K562 (cell line): Measurements from ENCODE around the gene GNB5. TPM values are rescaled to one million over a fixed set of nuclear protein-coding genes. Genes with fewer than 3 reads are reported as not detected.

ENCODE experiments used
- ATAC-seq: fragments of 200-7000 bp; cut with Tn5 transposase; 3 replicates; pipeline ENCODE4 v1.9.1; 2020; ENCODE audit warnings: moderate library complexity
- BruUV-seq: library from RNA; stranded (reverse); fragments of 400-500 nt; replicated peaks from 2 replicates; lab custom pipeline; 2021; lab: Mats Ljungman, UMichigan
- CTCF ChIA-PET: fragments of 300-600 bp; formaldehyde crosslinking; extraction: SDS; loops from one replicate; lab custom pipeline; 2021; ENCODE audit warnings: low intra/inter-chr PET ratio; lab: Yijun Ruan, JAX
- POLR2A ChIA-PET: fragments of 300-600, 350-650 bp; sonication (Branson Sonifier 250); formaldehyde crosslinking; extraction: SDS; loops from one replicate; lab custom pipeline; 2021; ENCODE audit warnings: antibody characterized with exemption, inconsistent platforms; lab: Yijun Ruan, JAX
- DNase-seq, 4 experiments: peaks; one replicate each; pipeline versions ENCODE4 v3.0.0 to v3.0.0-alpha.2; 2011 to 2018; ENCODE audit warnings: low spot score in 3 of 4, mixed read lengths in 3 of 4; ENCODE audit errors: extremely low read depth in 1 of 4
- FAIRE-seq: peaks from 2 replicates; lab custom pipeline; 2011; peaks lifted over from hg19 to GRCh38; lab: Jason Lieb, UNC
- H2AFZ ChIP-seq: 2 replicates; pipeline ENCODE4 v1.6.0; 2011; ENCODE audit warnings: low read depth, low read length, control low read depth, inconsistent platforms
- H3K27ac ChIP-seq: fragments of 200-600 bp; 3 replicates; pipeline ENCODE4 v1.8.0; 2011; ENCODE audit warnings: low read depth, mild to moderate bottlenecking, control low read depth, inconsistent platforms, low read length, moderate library complexity, mixed read lengths; ENCODE audit errors: extremely low read depth
- H3K27me3 ChIP-seq, 2 experiments: fragments of 300-600 bp in 1 of 2; 2 replicates in 1 of 2; 3 replicates in 1 of 2; pipeline versions ENCODE4 v1.6.0 to v1.8.0; 2011; ENCODE audit warnings: inconsistent platforms in 2 of 2, low read length in 2 of 2, mild to moderate bottlenecking in 1 of 2, mixed read lengths in 1 of 2, moderate library complexity in 1 of 2; ENCODE audit not compliant: control insufficient read depth in 2 of 2, insufficient read depth in 2 of 2
- H3K36me3 ChIP-seq: fragments of 300-600 bp; 3 replicates; pipeline ENCODE4 v1.8.0; 2011; ENCODE audit warnings: mild to moderate bottlenecking, low read length, inconsistent platforms; ENCODE audit not compliant: control insufficient read depth, insufficient read depth
- H3K4me1 ChIP-seq, 2 experiments: fragments of 200-600 bp in 1 of 2; replicated peaks in 1 of 2; 2 replicates in 1 of 2; 3 replicates in 1 of 2; pipeline versions ENCODE4 v1.5.1 to v1.8.0; 2011; ENCODE audit warnings: inconsistent platforms in 2 of 2, low read length in 2 of 2, mild to moderate bottlenecking in 1 of 2, mixed read lengths in 1 of 2, moderate library complexity in 1 of 2; ENCODE audit not compliant: control insufficient read depth in 2 of 2, insufficient read depth in 2 of 2
- H3K4me2 ChIP-seq: 2 replicates; pipeline ENCODE4 v1.6.1; 2011; ENCODE audit warnings: low read length, control low read depth, inconsistent platforms, mixed read lengths; ENCODE audit not compliant: insufficient read depth
- H3K4me3 ChIP-seq: fragments of 200-600 bp; sonication (generic), shearing (Covaris generic); 2 replicates; pipeline ENCODE4 v1.5.1; 2016; ENCODE audit warnings: control low read depth, inconsistent platforms
- H3K79me2 ChIP-seq: fragments of 200-600 bp; 3 replicates; pipeline ENCODE4 v1.8.0; 2011; ENCODE audit warnings: low read length, inconsistent platforms; ENCODE audit not compliant: control insufficient read depth, insufficient read depth
- H3K9ac ChIP-seq, 2 experiments: 2 replicates each; pipeline versions ENCODE4 v1.6.0 to v1.6.1; 2011; ENCODE audit warnings: low read depth in 2 of 2, low read length in 2 of 2, control low read depth in 1 of 2, inconsistent platforms in 1 of 2, mild to moderate bottlenecking in 1 of 2, mixed read lengths in 1 of 2; ENCODE audit not compliant: insufficient read depth in 1 of 2
- H3K9me1 ChIP-seq: one replicate; pipeline ENCODE4 v1.6.0; 2011; ENCODE audit warnings: inconsistent platforms, mild to moderate bottlenecking, low read length, moderate library complexity; ENCODE audit not compliant: control insufficient read depth, insufficient read depth
- H3K9me3 ChIP-seq: replicated peaks from 2 replicates; pipeline ENCODE4 v1.5.1; 2011; ENCODE audit warnings: low read depth, low read length, inconsistent platforms; ENCODE audit not compliant: control insufficient read depth, insufficient read depth
- H4K20me1 ChIP-seq: replicated peaks from 2 replicates; pipeline ENCODE4 v1.6.1; 2011; ENCODE audit warnings: low read length, inconsistent platforms, mixed read lengths; ENCODE audit not compliant: control insufficient read depth, insufficient read depth
- BHLHE40 ChIP-seq: IDR thresholded peaks from 2 replicates; pipeline ENCODE4 v1.6.1; 2011; ENCODE audit warnings: low read length, improper control_type of control experiment
- CXXC5 ChIP-seq: fragments of 250-450 bp; sonication (Bioruptor Pico); IDR thresholded peaks from 2 replicates; pipeline ENCODE4 v1.8.0; 2022; ENCODE audit warnings: inconsistent platforms, mild to moderate bottlenecking, moderate library complexity
- EP300 ChIP-seq: IDR thresholded peaks from 2 replicates; pipeline ENCODE4 v1.6.1; 2012; ENCODE audit warnings: low read length, improper control_type of control experiment
- POLR2AphosphoS2 ChIP-seq: IDR thresholded peaks from 2 replicates; pipeline ENCODE4 v1.6.1; 2012; ENCODE audit warnings: low read length, improper control_type of control experiment
- RBFOX2 ChIP-seq: fragments of 200-400 bp; formaldehyde crosslinking; IDR thresholded peaks from 2 replicates; pipeline ENCODE4 v1.6.1; 2017; ENCODE audit warnings: low read depth, mild to moderate bottlenecking, low read length, moderate library complexity
- ZNF165 ChIP-seq: fragments of 250-450 bp; sonication (Bioruptor Pico); IDR thresholded peaks from 2 replicates; pipeline ENCODE4 v1.4.0; 2020; ENCODE audit warnings: borderline replicate concordance
- WGBS: fragments of 100-300 bp; shearing (Covaris generic); methylation state at CpG from one replicate; pipeline ENCODE4 v1.1.6; 2016; ENCODE audit warnings: low coverage, mixed read lengths; ENCODE audit not compliant: insufficient coverage; ENCODE audit errors: missing lambda C conversion rate; 5-methylcytosine and 5-hydroxymethylcytosine counted together
- in situ Hi-C: fragments of 300-500 bp; cut with MboI; formaldehyde crosslinking; loops from 4 replicates; pipeline ENCODE4 v1.15.0; 2018; ENCODE audit warnings: inconsistent platforms, mixed read lengths
- intact Hi-C: fragments of 100-400 bp; cut with micrococcal nuclease; formaldehyde crosslinking; loops from 2 replicates; pipeline ENCODE4 v1.14.2; 2022
- polyA plus RNA-seq, 8 experiments: library from polyadenylated mRNA; depleted of rRNA in 4 of 8; stranded (reverse) in 5 of 8; unstranded in 3 of 8; fragments of >200 nt; fragmentation: Nextera tagmentation in 2 of 8; fragmentation: Illumina TruSeq in 1 of 8; extraction: Ambion mirVana in 2 of 8; extraction: Trizol in 1 of 8; gene quantifications; 2 replicates each; pipeline versions ENCODE4 v1.2.1 to v1.2.3, GENCODE V29; 2011 to 2014; ENCODE audit warnings: inconsistent platforms in 1 of 8, missing spikeins in 1 of 8
- total RNA-seq, 7 experiments: library from RNA; depleted of rRNA in 6 of 7; stranded (reverse); fragments of >200 nt in 6 of 7; fragmentation: Illumina TruSeq in 2 of 7; extraction: Trizol in 2 of 7; gene quantifications; 2 replicates each; pipeline versions ENCODE4 v1.2.1 to v1.2.3, GENCODE V29; 2011 to 2021; ENCODE audit warnings: low replicate concordance in 1 of 7
- TF ChIP-seq, protein P1 (sequence below): fragments of 450-650 bp; formaldehyde crosslinking; IDR thresholded peaks from 2 replicates; pipeline ENCODE4 v1.4.0; 2020; ENCODE audit warnings: mild to moderate bottlenecking, moderate library complexity
- TF ChIP-seq, protein P2 (sequence below): sonication (generic); formaldehyde crosslinking; IDR thresholded peaks from 2 replicates; pipeline ENCODE4 v1.8.1; 2023; ENCODE audit warnings: missing genetic modification reagents, mild to moderate bottlenecking, borderline replicate concordance

The GNB5 gene
- total and polyA plus RNA-seq, 9 of the 15 experiments (the other 6 are each of a cell fraction or from before 2014, with no cell fraction given) = 0.11 to 2.1 (median 0.77) TPM

DNA sequence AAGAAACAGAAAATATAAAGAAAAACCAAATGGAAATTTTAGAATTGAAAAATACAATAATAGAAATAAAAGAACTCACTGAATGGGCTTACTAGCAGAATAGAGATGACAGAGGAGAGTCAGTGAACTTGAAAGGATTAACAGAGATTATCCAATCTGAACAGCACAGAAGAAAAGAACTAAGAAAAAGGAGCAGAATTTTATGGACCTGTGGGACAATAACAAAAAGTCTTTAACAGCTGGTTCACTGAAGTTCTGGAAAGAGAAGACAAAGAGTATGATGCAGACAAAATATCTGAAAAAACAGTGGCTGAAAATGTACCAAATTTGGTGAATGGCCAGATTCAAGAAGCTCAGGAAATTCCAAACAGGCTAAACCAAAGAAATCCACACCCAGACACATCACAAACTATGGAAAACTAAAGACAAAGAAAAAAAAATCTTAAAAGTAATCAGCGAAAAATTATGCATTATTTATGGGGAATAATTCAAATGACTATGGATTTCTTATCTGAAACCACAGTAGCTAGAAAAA lies 9.7 kb upstream of the GNB5 start:
- Histone ChIP-seq H3K4me2 (no peak overlapping the region), H3K27ac (no peak overlapping the region), H3K9me3 (no peaks in the 10 kb centered on the region), H3K9ac (no peak overlapping the region), H3K36me3 (no peaks in the 10 kb centered on the region), H2AFZ (no peak overlapping the region), H3K9me1 (no peaks in the 10 kb centered on the region), H4K20me1 (no peaks in the 10 kb centered on the region), H3K4me1 (no peaks in the 10 kb centered on the region), H3K27me3 (peaks cover 8 to 31% of the 10 kb centered on the region in 2 experiments; a peak in 4 of 5 replicates), H3K4me3 (no peak overlapping the region), H3K79me2 (no peaks in the 10 kb centered on the region)
- DNase-seq = no peak
- BruUV-seq = no TSS peak
- CTCF ChIA-PET = no interaction called here
- intact Hi-C loops = no loop called here
- no peak for FAIRE-seq
- in situ Hi-C loops = no loop called here
- POLR2A ChIA-PET = no interaction called here
- 0% methylated on average over 1 of the region's 1 CpG for WGBS
- TF ChIP-seq CXXC5 (CRISPR knock-in tag) = no peak
- TF ChIP-seq ZNF165 (CRISPR knock-in tag) = no peak
- no peak for TF ChIP-seq EP300
- TF ChIP-seq RBFOX2 = no peak
- TF ChIP-seq, protein P1, sequence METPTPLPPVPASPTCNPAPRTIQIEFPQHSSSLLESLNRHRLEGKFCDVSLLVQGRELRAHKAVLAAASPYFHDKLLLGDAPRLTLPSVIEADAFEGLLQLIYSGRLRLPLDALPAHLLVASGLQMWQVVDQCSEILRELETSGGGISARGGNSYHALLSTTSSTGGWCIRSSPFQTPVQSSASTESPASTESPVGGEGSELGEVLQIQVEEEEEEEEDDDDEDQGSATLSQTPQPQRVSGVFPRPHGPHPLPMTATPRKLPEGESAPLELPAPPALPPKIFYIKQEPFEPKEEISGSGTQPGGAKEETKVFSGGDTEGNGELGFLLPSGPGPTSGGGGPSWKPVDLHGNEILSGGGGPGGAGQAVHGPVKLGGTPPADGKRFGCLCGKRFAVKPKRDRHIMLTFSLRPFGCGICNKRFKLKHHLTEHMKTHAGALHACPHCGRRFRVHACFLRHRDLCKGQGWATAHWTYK (CRISPR knock-in tag) = no peak
- no peak for TF ChIP-seq POLR2AphosphoS2
- TF ChIP-seq BHLHE40 = no peak
- TF ChIP-seq, protein P2, sequence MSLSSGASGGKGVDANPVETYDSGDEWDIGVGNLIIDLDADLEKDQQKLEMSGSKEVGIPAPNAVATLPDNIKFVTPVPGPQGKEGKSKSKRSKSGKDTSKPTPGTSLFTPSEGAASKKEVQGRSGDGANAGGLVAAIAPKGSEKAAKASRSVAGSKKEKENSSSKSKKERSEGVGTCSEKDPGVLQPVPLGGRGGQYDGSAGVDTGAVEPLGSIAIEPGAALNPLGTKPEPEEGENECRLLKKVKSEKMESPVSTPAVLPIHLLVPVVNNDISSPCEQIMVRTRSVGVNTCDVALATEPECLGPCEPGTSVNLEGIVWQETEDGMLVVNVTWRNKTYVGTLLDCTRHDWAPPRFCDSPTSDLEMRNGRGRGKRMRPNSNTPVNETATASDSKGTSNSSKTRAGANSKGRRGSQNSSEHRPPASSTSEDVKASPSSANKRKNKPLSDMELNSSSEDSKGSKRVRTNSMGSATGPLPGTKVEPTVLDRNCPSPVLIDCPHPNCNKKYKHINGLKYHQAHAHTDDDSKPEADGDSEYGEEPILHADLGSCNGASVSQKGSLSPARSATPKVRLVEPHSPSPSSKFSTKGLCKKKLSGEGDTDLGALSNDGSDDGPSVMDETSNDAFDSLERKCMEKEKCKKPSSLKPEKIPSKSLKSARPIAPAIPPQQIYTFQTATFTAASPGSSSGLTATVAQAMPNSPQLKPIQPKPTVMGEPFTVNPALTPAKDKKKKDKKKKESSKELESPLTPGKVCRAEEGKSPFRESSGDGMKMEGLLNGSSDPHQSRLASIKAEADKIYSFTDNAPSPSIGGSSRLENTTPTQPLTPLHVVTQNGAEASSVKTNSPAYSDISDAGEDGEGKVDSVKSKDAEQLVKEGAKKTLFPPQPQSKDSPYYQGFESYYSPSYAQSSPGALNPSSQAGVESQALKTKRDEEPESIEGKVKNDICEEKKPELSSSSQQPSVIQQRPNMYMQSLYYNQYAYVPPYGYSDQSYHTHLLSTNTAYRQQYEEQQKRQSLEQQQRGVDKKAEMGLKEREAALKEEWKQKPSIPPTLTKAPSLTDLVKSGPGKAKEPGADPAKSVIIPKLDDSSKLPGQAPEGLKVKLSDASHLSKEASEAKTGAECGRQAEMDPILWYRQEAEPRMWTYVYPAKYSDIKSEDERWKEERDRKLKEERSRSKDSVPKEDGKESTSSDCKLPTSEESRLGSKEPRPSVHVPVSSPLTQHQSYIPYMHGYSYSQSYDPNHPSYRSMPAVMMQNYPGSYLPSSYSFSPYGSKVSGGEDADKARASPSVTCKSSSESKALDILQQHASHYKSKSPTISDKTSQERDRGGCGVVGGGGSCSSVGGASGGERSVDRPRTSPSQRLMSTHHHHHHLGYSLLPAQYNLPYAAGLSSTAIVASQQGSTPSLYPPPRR (CRISPR knock-in tag) = no peak
- ATAC-seq = no peak
